HT1080 (cell line): ENCODE measurements around the gene FOXL1. TPM values are rescaled to one million over a fixed set of nuclear protein-coding genes. Genes with fewer than 3 reads are reported as not detected.

Experiments
- DNase-seq: peaks from one replicate; pipeline ENCODE4 v3.0.0-alpha.2; 2015; ENCODE audit warnings: low read depth
- total RNA-seq: library from RNA; depleted of rRNA; stranded (reverse); fragments of >200 nt; shearing (Covaris generic); gene quantifications from 2 replicates; pipeline ENCODE4 v1.2.3, GENCODE V29; 2014

The FOXL1 gene
- total RNA-seq, 1 experiment from 2014 or later = 0.51 TPM

DNA sequence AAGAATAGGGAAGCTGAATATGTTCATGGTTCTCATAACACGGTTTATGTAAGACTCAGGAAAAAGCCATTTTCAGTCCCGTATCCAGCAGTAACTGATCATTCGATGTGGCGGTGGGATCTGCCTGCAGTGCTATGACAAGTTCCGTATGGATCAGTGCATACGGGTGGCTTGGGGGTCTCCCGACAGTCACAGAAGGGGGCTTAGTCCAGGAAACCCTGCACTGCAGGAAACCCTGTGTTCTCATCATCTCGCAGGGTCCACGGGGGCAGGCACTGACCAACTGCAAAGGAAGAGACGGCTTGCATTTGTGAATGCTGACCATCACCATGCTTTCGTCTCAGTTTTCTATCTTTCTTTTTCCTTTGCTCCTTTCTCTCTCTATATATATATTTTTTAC lies 31.1 kb upstream of the FOXL1 start:
- no peak for DNase-seq

- no peak for DNase-seq
Observed at GRCh38 chr16:86549076-86549892, 29.1 kb upstream of the FOXL1 start.

- DNase-seq = no peak
Observed at GRCh38 chr16:86549893-86550190, 28.5 kb upstream of the FOXL1 start.

DNA sequence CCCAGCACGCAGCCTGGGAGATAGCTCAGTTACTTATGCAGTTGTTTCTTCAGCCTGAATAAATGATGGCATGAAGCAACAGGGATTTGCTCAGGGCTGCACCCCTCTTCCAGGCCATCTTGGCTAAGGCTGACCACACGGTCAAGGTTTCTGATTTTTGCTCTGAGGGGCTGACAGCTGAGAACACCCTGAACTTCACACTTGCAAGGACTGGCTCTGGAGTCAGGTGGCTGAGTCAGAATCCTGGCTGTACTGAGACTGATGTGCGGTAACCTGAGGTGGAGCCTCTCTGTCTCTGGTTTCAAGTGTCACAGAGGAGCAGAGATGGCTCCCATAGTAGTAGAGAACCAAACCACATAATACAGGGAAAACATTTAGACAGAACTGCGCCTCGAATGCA lies 28.1 kb upstream of the FOXL1 start:
- no peak for DNase-seq

DNA sequence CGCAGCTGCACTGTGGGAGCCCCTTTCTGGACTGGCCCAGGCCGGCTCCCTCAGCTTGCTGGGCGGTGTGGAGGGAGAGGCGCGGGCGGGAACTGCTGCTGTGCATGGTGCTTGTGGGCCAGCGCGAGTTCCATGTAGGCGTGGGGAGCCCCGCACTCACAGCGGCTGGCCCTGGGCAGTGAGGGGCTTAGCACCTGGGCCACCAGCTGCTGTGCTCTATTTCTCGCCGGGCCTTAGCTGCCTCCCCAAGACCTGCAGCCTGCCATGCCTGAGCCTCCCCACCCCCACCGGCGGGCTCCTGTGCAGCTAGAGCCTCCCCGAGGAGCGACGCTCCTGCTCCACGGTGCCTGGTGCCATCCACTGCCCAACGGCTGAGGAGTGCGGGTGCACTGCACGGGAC lies 25.0 kb upstream of the FOXL1 start:
- no peak for DNase-seq

- no peak for DNase-seq
Observed at GRCh38 chr16:86554599-86554916, 23.8 kb upstream of the FOXL1 start.

DNA sequence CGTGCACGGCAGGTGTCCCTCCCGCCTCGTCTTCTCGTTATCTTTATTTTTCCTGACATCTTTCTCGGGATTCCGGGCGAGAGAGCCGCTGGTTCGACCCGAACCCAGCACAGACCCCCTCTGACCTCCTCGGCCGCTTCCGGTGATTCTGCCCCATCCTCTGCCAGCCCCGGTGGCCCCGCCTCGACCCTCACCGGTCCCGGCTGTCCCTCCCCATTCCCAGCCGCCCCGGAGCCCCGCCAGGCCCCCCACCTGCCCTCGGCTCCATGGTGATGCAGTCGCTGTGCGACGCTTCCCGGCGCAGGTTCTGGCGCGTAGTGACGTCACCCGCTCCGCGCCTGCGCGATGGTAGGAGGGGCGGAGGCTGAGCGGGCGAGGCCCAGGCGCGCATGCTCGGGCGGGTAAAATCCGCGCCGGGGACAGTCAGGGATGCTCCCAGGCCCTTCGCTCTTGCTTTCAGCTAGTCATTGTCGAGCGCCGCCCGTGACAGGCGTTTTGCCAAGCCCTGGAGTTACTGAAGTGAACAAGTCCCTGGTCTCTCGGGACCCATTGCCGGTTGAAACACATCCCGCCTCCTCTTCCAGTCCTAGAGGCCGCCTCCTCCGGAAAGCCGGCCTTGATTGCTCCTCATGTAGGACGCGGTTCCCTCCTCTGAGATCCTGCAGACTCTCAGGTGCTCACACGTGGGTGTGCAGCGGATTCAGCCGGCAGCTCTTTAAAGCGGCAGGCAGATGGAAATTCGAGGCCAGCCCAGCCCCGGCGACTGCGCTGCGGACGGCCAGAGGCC lies 23.2 kb upstream of the FOXL1 start, which contains the start of gene MTHFSD:
MTHFSD (minus strand) TSS at position 319 of the 787 bp plus-strand sequence; CDS start at position 268, 51 bp downstream.
- peak; percentile 81 for DNase-seq

- DNase-seq = no peak
Observed at GRCh38 chr16:86555704-86556075, 22.7 kb upstream of the FOXL1 start.

- no peak for DNase-seq
Observed at GRCh38 chr16:86556576-86556975, 21.8 kb upstream of the FOXL1 start.

DNA sequence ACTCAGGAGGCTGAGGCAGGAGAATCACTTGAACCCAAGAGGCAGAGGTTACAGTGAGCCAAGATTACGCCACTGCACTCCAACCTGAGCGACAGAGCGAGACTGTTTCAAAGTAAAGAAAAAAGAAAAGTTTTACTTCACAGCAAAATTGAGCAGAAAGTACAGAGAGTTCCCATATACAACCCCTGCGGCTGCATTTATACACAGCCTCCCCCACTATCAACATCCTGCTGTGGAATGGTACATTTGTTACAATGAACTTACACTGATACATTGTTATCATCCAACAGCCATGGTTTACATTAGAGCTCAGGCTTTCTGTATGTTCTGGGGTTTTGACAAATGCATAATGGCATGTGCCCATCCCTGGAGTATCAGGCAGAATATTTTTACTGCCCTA lies 20.8 kb upstream of the FOXL1 start:
- DNase-seq = no peak

- DNase-seq = no peak
Observed at GRCh38 chr16:86558355-86559193, 19.8 kb upstream of the FOXL1 start.

- DNase-seq = no peak
Observed at GRCh38 chr16:86559802-86560305, 18.5 kb upstream of the FOXL1 start.

DNA sequence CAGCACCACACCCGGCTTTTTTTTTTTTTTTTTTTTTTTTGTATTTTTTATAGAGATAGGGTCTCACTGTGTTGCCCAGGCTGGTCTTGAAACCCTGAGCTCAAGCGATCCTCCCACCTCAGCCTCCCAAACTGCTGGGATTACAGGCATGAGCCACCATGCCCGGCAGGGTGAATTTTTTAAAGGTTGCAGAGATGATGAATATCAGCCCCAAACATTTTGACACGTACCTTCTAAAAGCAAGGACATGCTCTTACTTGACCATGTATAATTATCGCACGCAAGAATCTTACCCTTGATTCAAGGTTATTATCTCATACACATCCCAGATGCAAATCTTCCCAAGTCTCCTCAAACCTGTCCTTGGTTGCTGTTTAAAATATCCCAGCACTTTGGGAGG lies 16.0 kb upstream of the FOXL1 start:
- no peak for DNase-seq

DNA sequence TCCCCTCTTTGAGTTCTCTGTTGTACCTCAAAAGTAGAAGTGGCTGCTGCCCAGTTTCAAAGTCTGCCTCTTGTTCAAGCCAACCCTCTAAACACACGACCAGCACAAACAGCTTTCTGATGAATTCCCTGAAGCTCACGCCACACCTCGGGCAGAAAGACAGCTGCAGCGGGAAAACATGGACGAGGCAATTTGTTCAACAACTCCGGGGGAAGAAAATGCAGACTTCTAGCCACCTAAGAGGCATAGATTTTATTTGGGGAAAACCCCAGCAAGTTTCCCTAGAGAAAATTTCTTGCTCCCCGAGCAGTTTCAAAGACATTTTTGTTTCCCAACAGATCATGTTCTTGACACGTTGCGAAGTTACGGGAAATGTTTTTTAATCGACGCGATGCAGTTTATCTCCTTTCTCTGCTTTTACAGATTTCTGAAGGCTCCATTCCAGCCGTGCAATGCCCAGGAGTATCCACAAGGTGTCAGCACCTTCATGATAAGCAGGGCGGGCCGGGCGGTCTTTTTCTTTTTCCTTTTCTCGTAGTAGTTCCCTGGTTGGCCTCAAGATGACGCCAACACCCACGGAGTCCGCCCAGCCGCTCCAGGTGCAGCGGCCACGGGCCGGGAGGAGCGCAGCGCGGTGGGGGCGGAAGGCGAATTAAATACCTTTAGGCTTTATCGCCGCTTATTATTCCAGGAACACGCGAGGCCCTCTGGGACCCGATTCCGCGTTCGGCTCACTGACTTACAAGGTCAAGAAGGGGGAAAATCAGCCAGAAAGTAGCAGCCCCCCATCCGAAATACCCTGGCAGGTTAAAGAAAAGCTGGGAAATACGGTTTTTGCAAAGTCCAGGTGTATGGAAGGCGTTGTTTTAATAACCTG lies 14.6 kb upstream of the FOXL1 start:
- peak; percentile 81 for DNase-seq

DNA sequence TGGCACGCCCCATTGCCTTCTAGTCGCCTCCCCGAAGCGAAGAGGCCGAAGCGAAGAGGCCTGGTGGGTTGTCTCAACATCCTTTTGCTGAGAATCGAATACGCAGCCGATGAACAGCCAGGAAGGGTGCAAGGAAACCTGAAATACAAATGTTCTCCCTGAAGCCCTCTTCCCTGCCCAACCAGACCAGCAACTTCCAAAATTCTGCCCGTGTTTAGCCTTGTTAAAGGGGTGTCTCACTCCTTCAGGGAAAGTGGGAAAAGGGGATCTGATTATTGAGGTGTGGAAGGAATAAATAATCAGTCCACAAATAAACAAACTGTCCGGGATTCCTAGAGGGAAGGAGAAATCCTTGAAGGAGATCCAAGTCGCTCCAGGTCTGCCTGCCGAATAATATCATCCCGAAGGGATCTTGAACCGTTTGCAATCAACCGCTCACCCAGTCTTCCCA lies 13.1 kb upstream of the FOXL1 start:
- DNase-seq = no peak

GRCh38 chr16:86565644-86566511 lies 12.5 kb upstream of the FOXL1 start:
- no peak for DNase-seq

- DNase-seq = peak; percentile 83
Observed at GRCh38 chr16:86566601-86566965, 11.8 kb upstream of the FOXL1 start, which contains the start of gene FOXC2. Gene FOXC2, plus strand, starts transcription at chr16:86566829. Its CDS starts 507 bp downstream, at chr16:86567336.

DNA sequence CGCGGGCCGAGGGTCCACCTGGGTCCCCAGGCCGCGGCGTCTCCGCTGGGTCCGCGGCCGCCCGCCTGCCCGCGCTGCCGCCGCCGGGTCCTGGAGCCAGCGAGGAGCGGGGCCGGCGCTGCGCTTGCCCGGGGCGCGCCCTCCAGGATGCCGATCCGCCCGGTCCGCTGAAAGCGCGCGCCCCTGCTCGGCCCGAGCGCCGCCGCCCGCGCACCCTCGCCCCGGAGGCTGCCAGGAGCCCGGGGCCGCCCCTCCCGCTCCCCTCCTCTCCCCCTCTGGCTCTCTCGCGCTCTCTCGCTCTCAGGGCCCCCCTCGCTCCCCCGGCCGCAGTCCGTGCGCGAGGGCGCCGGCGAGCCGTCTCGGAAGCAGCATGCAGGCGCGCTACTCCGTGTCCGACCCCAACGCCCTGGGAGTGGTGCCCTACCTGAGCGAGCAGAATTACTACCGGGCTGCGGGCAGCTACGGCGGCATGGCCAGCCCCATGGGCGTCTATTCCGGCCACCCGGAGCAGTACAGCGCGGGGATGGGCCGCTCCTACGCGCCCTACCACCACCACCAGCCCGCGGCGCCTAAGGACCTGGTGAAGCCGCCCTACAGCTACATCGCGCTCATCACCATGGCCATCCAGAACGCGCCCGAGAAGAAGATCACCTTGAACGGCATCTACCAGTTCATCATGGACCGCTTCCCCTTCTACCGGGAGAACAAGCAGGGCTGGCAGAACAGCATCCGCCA lies 11.2 kb upstream of the FOXL1 start:
- DNase-seq = peak; percentile 58
